H1 (cell line): ENCODE measurements around the gene SMYD3. TPM values are rescaled to one million over a fixed set of nuclear protein-coding genes. Genes with fewer than 3 reads are reported as not detected.

Experiments used
- CBX8 ChIP-seq: fragments of 300-800, 300-1000 bp; sonication (generic); IDR thresholded peaks from 2 replicates; pipeline ENCODE4 v1.7.1; 2016; ENCODE audit warnings: low read depth, low read length, borderline replicate concordance
- CHD1 ChIP-seq: IDR thresholded peaks from 2 replicates; pipeline ENCODE4 v1.6.1; 2012; ENCODE audit warnings: low read depth, low read length, improper control_type of control experiment
- GABPA ChIP-seq: IDR thresholded peaks from 2 replicates; pipeline ENCODE4 v1.6.1; 2011; ENCODE audit warnings: mild to moderate bottlenecking, low read length, moderate library complexity, borderline replicate concordance; ENCODE audit not compliant: insufficient read depth
- HDAC2 ChIP-seq, 2 experiments: fragments of 300-600 bp in 1 of 2; sonication (generic) in 1 of 2; IDR thresholded peaks; 2 replicates each; pipeline ENCODE4 v1.6.1; 2011 to 2012; ENCODE audit warnings: low read depth in 2 of 2, low read length in 2 of 2, mild to moderate bottlenecking in 2 of 2, moderate library complexity in 2 of 2, borderline replicate concordance in 1 of 2, inconsistent platforms in 1 of 2
- JUN ChIP-seq: IDR thresholded peaks from 2 replicates; pipeline ENCODE4 v1.6.1; 2011; ENCODE audit warnings: low read depth, mild to moderate bottlenecking, improper control_type of control experiment, low read length
- RFX5 ChIP-seq: IDR thresholded peaks from 2 replicates; pipeline ENCODE4 v1.6.1; 2011; ENCODE audit warnings: low read depth, low read length, improper control_type of control experiment, borderline replicate concordance
- TCF12 ChIP-seq: IDR thresholded peaks from 2 replicates; pipeline ENCODE4 v1.6.1; 2011; ENCODE audit warnings: low read depth, mild to moderate bottlenecking, low read length
- polyA plus RNA-seq, 7 experiments: library from polyadenylated mRNA; depleted of rRNA in 3 of 7; stranded (reverse) in 5 of 7; unstranded in 2 of 7; fragments of >200 nt in 5 of 7; fragments of 200-250 nt in 2 of 7; gene quantifications; 1 replicate in 5 of 7; 2 replicates in 1 of 7; 4 replicates in 1 of 7; pipeline versions ENCODE4 v1.2.1 to v1.2.3, GENCODE V29; 2011 to 2013; ENCODE audit warnings: missing spikeins in 2 of 7, mixed read lengths in 2 of 7
- total RNA-seq: library from RNA; stranded (reverse); fragmentation: NEBNext Ultra II Directional; extraction: Animal tissue kit (Norgen Biotek cat#: 25700); gene quantifications from 2 replicates; pipeline ENCODE4 v1.2.1, GENCODE V29; 2021
- TF ChIP-seq, protein P1 (sequence below): IDR thresholded peaks from 2 replicates; pipeline ENCODE4 v1.6.1; 2012; ENCODE audit warnings: low read length, inconsistent platforms
- TF ChIP-seq, protein P2 (sequence below): IDR thresholded peaks from 2 replicates; pipeline ENCODE4 v1.6.1; 2011; ENCODE audit warnings: low read depth, mild to moderate bottlenecking, low read length; ENCODE audit not compliant: insufficient read depth

SMYD3 gene
- total and polyA plus RNA-seq, 2 of the 8 experiments (the other 6 are each of a cell fraction or from before 2014, with no cell fraction given) = 17.3 to 25.4 TPM

DNA sequence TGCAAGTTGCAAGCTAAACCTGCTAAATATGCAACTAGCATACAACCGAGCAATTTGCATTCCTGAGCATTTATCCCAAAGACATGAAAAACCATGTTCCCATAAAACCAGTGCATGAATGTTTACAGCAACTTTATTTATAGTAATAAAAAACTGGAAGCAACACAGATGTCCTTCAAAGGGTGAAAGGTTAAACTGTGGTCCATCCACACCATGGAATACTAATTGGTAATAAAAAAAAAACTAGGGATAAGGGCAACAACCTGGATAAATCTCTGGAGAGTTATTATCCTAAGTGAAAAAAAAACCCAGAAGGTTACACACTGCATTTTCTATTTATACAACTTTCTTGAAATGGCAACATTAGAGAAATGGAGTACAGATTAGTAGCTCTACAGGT is 474.1 kb downstream of the SMYD3 start (continued):
- TF ChIP-seq, protein P1, sequence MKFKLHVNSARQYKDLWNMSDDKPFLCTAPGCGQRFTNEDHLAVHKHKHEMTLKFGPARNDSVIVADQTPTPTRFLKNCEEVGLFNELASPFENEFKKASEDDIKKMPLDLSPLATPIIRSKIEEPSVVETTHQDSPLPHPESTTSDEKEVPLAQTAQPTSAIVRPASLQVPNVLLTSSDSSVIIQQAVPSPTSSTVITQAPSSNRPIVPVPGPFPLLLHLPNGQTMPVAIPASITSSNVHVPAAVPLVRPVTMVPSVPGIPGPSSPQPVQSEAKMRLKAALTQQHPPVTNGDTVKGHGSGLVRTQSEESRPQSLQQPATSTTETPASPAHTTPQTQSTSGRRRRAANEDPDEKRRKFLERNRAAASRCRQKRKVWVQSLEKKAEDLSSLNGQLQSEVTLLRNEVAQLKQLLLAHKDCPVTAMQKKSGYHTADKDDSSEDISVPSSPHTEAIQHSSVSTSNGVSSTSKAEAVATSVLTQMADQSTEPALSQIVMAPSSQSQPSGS = no peak
- TF ChIP-seq, protein P2, sequence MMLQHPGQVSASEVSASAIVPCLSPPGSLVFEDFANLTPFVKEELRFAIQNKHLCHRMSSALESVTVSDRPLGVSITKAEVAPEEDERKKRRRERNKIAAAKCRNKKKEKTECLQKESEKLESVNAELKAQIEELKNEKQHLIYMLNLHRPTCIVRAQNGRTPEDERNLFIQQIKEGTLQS = no peak
- TF ChIP-seq TCF12 (no peak), CHD1 (no peak), JUN (no peak), GABPA (no peak), RFX5 (no peak), HDAC2 (IDR thresholded peaks at IDR 0.05; ENCODE audit: borderline replicate concordance in 1 of 2, low read depth in 2 of 2, low read length in 2 of 2) (no peak), CBX8 (no peak)
